Stomach (tissue), 4 donors: ENCODE results near the gene LARGE2.

Source experiments
- EP300 ChIP-seq: sonication (generic); formaldehyde crosslinking; IDR thresholded peaks from one replicate; pipeline ENCODE4 v1.6.1; 2017; ENCODE audit warnings: antibody characterized with exemption
- POLR2A ChIP-seq, 4 donors: fragments of 450-650 bp; IDR thresholded peaks; one replicate each; pipeline ENCODE4 v1.6.1; 2016; ENCODE audit warnings: antibody characterized with exemption in 4 of 4, control low read depth in 2 of 4, mild to moderate bottlenecking in 1 of 4, moderate library complexity in 1 of 4
- TF ChIP-seq, protein P1 (sequence below), 7 experiments: fragments of 450-650 bp in 4 of 7; fragments of 200-600 bp in 3 of 7; sonication (generic) in 3 of 7; IDR thresholded peaks; one replicate each; pipeline ENCODE4 v1.5.1; 2016 to 2019; ENCODE audit warnings: antibody characterized with exemption in 7 of 7, control low read depth in 2 of 7, mild to moderate bottlenecking in 1 of 7

DNA sequence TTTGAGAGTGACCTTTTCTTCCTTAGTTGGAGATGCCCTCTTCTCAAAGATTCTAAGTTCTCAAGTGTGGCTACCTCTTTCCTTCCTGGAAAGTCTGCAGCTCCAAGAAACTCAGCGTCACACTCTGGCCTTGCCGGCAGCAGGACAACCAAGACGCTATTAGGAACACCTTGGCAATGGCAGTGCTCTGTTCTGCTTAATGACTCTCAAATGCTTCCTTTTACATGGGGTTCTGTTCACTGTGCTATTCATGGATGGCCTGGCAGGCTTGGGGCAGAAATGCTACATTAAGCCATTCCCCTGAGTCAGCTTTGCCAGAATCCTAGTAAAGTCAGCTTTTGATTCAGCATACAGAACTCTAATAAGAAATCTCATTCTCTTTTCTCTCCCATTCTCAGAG lies 25.9 kb downstream of the LARGE2 start:
- TF ChIP-seq, protein P1, sequence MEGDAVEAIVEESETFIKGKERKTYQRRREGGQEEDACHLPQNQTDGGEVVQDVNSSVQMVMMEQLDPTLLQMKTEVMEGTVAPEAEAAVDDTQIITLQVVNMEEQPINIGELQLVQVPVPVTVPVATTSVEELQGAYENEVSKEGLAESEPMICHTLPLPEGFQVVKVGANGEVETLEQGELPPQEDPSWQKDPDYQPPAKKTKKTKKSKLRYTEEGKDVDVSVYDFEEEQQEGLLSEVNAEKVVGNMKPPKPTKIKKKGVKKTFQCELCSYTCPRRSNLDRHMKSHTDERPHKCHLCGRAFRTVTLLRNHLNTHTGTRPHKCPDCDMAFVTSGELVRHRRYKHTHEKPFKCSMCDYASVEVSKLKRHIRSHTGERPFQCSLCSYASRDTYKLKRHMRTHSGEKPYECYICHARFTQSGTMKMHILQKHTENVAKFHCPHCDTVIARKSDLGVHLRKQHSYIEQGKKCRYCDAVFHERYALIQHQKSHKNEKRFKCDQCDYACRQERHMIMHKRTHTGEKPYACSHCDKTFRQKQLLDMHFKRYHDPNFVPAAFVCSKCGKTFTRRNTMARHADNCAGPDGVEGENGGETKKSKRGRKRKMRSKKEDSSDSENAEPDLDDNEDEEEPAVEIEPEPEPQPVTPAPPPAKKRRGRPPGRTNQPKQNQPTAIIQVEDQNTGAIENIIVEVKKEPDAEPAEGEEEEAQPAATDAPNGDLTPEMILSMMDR (IDR thresholded peaks at IDR 0.05), result no peak
- TF ChIP-seq POLR2A (IDR thresholded peaks at IDR 0.05) (no peak), EP300 (no peak)
